HEK293 (cell line): ENCODE results near the gene CDC25A.

Source experiments
- CTCF ChIA-PET: fragments of 350-600 bp; formaldehyde crosslinking; extraction: SDS; loops from one replicate; lab custom pipeline; 2021; ENCODE audit warnings: antibody characterized with exemption; lab: Yijun Ruan, JAX
- POLR2A ChIA-PET: fragments of 300-600 bp; formaldehyde crosslinking; extraction: SDS; loops from one replicate; lab custom pipeline; 2020; ENCODE audit warnings: antibody characterized with exemption, inconsistent platforms; lab: Yijun Ruan, JAX
- H3K27ac ChIP-seq: fragments of 200-500 bp; sonication (Bioruptor generic); 2 replicates; pipeline ENCODE4 v1.5.1; 2014; ENCODE audit warnings: low read depth, low read length, control low read depth, inconsistent platforms; ENCODE audit errors: extremely low read depth
- H3K36me3 ChIP-seq, 2 experiments: fragments of 200-500 bp in 1 of 2; sonication (Bioruptor generic) in 1 of 2; 1 replicate in 1 of 2; 2 replicates in 1 of 2; pipeline ENCODE4 v1.5.1; 2014 to 2017; ENCODE audit warnings: inconsistent platforms in 2 of 2, low read length in 2 of 2; ENCODE audit not compliant: control insufficient read depth in 2 of 2, insufficient read depth in 1 of 2
- H3K4me1 ChIP-seq: fragments of 200-500 bp; sonication (Bioruptor generic); 2 replicates; pipeline ENCODE4 v1.5.1; 2014; ENCODE audit warnings: mild to moderate bottlenecking, low read length, inconsistent platforms; ENCODE audit not compliant: control insufficient read depth, insufficient read depth
- H3K4me3 ChIP-seq: 2 replicates; pipeline ENCODE4 v1.5.1; 2011; ENCODE audit warnings: low read depth, mild to moderate bottlenecking, control low read depth, low read length, moderate library complexity
- H3K9me3 ChIP-seq: fragments of 200-500 bp; sonication (Bioruptor generic); 2 replicates; pipeline ENCODE4 v1.5.1; 2014; ENCODE audit warnings: low read depth, low read length, inconsistent platforms; ENCODE audit not compliant: control insufficient read depth, insufficient read depth
- CTCF ChIP-seq: fragments of 450-650 bp; formaldehyde crosslinking; IDR thresholded peaks from 2 replicates; pipeline ENCODE4 v1.5.1; 2016; ENCODE audit warnings: missing biosample characterization, missing genetic modification characterization
- GLIS1 ChIP-seq: fragments of 450-650 bp; formaldehyde crosslinking; IDR thresholded peaks from 2 replicates; pipeline ENCODE4 v1.5.1; 2016; ENCODE audit warnings: missing biosample characterization, missing genetic modification characterization
- HOXA7 ChIP-seq: sonication (generic); formaldehyde crosslinking; IDR thresholded peaks from 2 replicates; pipeline ENCODE4 v1.8.1; 2022; ENCODE audit warnings: missing genetic modification reagents, borderline replicate concordance
- HOXC10 ChIP-seq: sonication (generic); formaldehyde crosslinking; IDR thresholded peaks from 2 replicates; pipeline ENCODE4 v1.8.1; 2023; ENCODE audit warnings: mild to moderate bottlenecking, missing genetic modification reagents
- IKZF3 ChIP-seq: fragments of 450-650 bp; IDR thresholded peaks from 2 replicates; pipeline ENCODE4 v1.5.0; 2018; ENCODE audit warnings: missing biosample characterization, mild to moderate bottlenecking, missing genetic modification characterization, moderate library complexity
- KLF16 ChIP-seq: fragments of 450-650 bp; formaldehyde crosslinking; IDR thresholded peaks from 2 replicates; pipeline ENCODE4 v1.5.1; 2017; ENCODE audit warnings: missing biosample characterization, missing genetic modification characterization
- PATZ1 ChIP-seq: fragments of 450-650 bp; formaldehyde crosslinking; IDR thresholded peaks from 2 replicates; pipeline ENCODE4 v1.5.1; 2016; ENCODE audit warnings: missing biosample characterization, missing genetic modification characterization
- PRDM2 ChIP-seq: fragments of 450-650 bp; formaldehyde crosslinking; IDR thresholded peaks from 2 replicates; pipeline ENCODE4 v1.5.1; 2016; ENCODE audit warnings: missing biosample characterization, missing genetic modification characterization, borderline replicate concordance
- ZBTB17 ChIP-seq: fragments of 450-650 bp; formaldehyde crosslinking; IDR thresholded peaks from 2 replicates; pipeline ENCODE4 v1.5.1; 2016; ENCODE audit warnings: missing biosample characterization, missing genetic modification characterization
- ZBTB6 ChIP-seq: fragments of 450-650 bp; formaldehyde crosslinking; IDR thresholded peaks from 2 replicates; pipeline ENCODE4 v1.5.1; 2017; ENCODE audit warnings: missing biosample characterization, missing genetic modification characterization
- ZEB2 ChIP-seq: fragments of 450-650 bp; formaldehyde crosslinking; IDR thresholded peaks from 2 replicates; pipeline ENCODE4 v1.5.1; 2016; ENCODE audit warnings: missing biosample characterization, missing genetic modification characterization
- ZIC2 ChIP-seq: fragments of 450-650 bp; formaldehyde crosslinking; IDR thresholded peaks from 2 replicates; pipeline ENCODE4 v1.5.1; 2016; ENCODE audit warnings: missing biosample characterization, missing genetic modification characterization
- ZNF114 ChIP-seq: fragments of 450-650 bp; formaldehyde crosslinking; IDR thresholded peaks from 2 replicates; pipeline ENCODE4 v1.5.0; 2017; ENCODE audit warnings: missing biosample characterization, missing genetic modification characterization
- ZNF239 ChIP-seq: fragments of 450-650 bp; formaldehyde crosslinking; IDR thresholded peaks from 2 replicates; pipeline ENCODE4 v1.5.1; 2016; ENCODE audit warnings: missing biosample characterization, missing genetic modification characterization
- ZNF292 ChIP-seq: fragments of 450-650 bp; formaldehyde crosslinking; IDR thresholded peaks from 2 replicates; pipeline ENCODE4 v1.5.1; 2016; ENCODE audit warnings: low read depth, missing biosample characterization, missing genetic modification characterization, borderline replicate concordance
- ZNF341 ChIP-seq: fragments of 450-650 bp; formaldehyde crosslinking; IDR thresholded peaks from 2 replicates; pipeline ENCODE4; 2016; ENCODE audit warnings: low read depth, missing biosample characterization, missing genetic modification characterization
- ZNF394 ChIP-seq: fragments of 450-650 bp; formaldehyde crosslinking; IDR thresholded peaks from 2 replicates; pipeline ENCODE4 v1.5.1; 2016; ENCODE audit warnings: missing biosample characterization, missing genetic modification characterization, mild to moderate bottlenecking, moderate library complexity, borderline replicate concordance
- ZNF426 ChIP-seq: fragments of 450-650 bp; formaldehyde crosslinking; IDR thresholded peaks from 2 replicates; pipeline ENCODE4 v1.5.1; 2017; ENCODE audit warnings: missing biosample characterization, missing genetic modification characterization, mild to moderate bottlenecking, inconsistent platforms, moderate library complexity
- ZNF48 ChIP-seq: fragments of 450-650 bp; formaldehyde crosslinking; IDR thresholded peaks from 2 replicates; pipeline ENCODE4 v1.5.1; 2016; ENCODE audit warnings: missing biosample characterization, missing genetic modification characterization
- ZNF561 ChIP-seq: fragments of 450-650 bp; IDR thresholded peaks from 2 replicates; pipeline ENCODE4 v1.5.1; 2018; ENCODE audit warnings: missing biosample characterization, missing genetic modification characterization, borderline replicate concordance
- ZNF571 ChIP-seq: fragments of 450-650 bp; formaldehyde crosslinking; IDR thresholded peaks from 2 replicates; pipeline ENCODE4 v1.5.0; 2017; ENCODE audit warnings: missing biosample characterization, missing genetic modification characterization
- ZNF654 ChIP-seq: fragments of 450-650 bp; formaldehyde crosslinking; IDR thresholded peaks from 2 replicates; pipeline ENCODE4 v1.5.1; 2016; ENCODE audit warnings: low read depth, missing biosample characterization, missing genetic modification characterization
- ZNF76 ChIP-seq: fragments of 450-650 bp; formaldehyde crosslinking; IDR thresholded peaks from 2 replicates; pipeline ENCODE4; 2016; ENCODE audit warnings: low read depth, missing biosample characterization, missing genetic modification characterization, borderline replicate concordance
- ZNF830 ChIP-seq: fragments of 450-650 bp; IDR thresholded peaks from 2 replicates; pipeline ENCODE4 v1.5.0; 2018; ENCODE audit warnings: missing biosample characterization, missing genetic modification characterization, low read depth, mild to moderate bottlenecking, moderate library complexity
- ZSCAN30 ChIP-seq: fragments of 450-650 bp; IDR thresholded peaks from 2 replicates; pipeline ENCODE4 v1.5.1; 2018; ENCODE audit warnings: missing biosample characterization, mild to moderate bottlenecking, missing genetic modification characterization, moderate library complexity

The CDC25A gene

GRCh38 chr3:48151058-48151806 is 37.0 kb downstream of the CDC25A start:
- H3K9me3 ChIP-seq: no peaks in the 10 kb centered on the region
- no peak for TF ChIP-seq ZNF239 (tag by site-specific recombination)
- peak; percentile 44; the same call in 1 of the 2 replicates for TF ChIP-seq ZNF341 (tag by site-specific recombination)
- 0 out of 2 replicates have a peak, but pooled peaks have one; percentile 43 for TF ChIP-seq IKZF3
- 0 out of 2 replicates have a peak, but pooled peaks have one; percentile 18 for TF ChIP-seq ZEB2
- peak; percentile 38; the same call in 1 of the 2 replicates for TF ChIP-seq ZNF394 (tag by site-specific recombination)
- TF ChIP-seq PATZ1 (tag by site-specific recombination): peak; percentile 64; the same call in 1 of the 2 replicates
- TF ChIP-seq ZNF830: no peak
- TF ChIP-seq ZBTB17 (tag by site-specific recombination): peak; percentile 83
- peak; percentile 79 for TF ChIP-seq CTCF (tag by site-specific recombination)
- peak; percentile 93 for TF ChIP-seq ZNF654 (tag by site-specific recombination)
- 0 out of 2 replicates have a peak, but pooled peaks have one; percentile 35 for TF ChIP-seq ZSCAN30 (tag by site-specific recombination)
- no peak for TF ChIP-seq ZNF76 (tag by site-specific recombination)
- TF ChIP-seq ZNF292: no peak
- no peak for TF ChIP-seq ZNF48 (tag by site-specific recombination)
- TF ChIP-seq HOXA7 (CRISPR knock-in tag): no peak
- TF ChIP-seq ZNF561: 0 out of 2 replicates have a peak, but pooled peaks have one; percentile 39
- TF ChIP-seq ZIC2: 0 out of 2 replicates have a peak, but pooled peaks have one; percentile 19
- no peak overlapping the region for H3K27ac ChIP-seq
- CTCF ChIA-PET: interaction anchor here (0.6 to 3.1 kb wide), 30 partner anchors 11 to 1349 kb away, joined by 3 to 37 read pairs (median 4); no protein-coding TSS in a partner anchor
- no peaks in the 10 kb centered on the region for H3K36me3 ChIP-seq
- H3K4me3 ChIP-seq: no peak overlapping the region
- no peaks in the 10 kb centered on the region for H3K4me1 ChIP-seq
- POLR2A ChIA-PET: interaction anchor here (0.7 to 2.8 kb wide), 4 partner anchors 63 to 483 kb away, joined by 3 to 22 read pairs (median 4); no protein-coding TSS in a partner anchor

GRCh38 chr3:48143992-48144391 is 44.2 kb downstream of the CDC25A start:
- Histone ChIP-seq H3K36me3 (no peaks in the 10 kb centered on the region), H3K27ac (no peak overlapping the region), H3K9me3 (no peaks in the 10 kb centered on the region), H3K4me3 (no peak overlapping the region), H3K4me1 (no peaks in the 10 kb centered on the region)
- ChIA-PET CTCF (no interaction called here), POLR2A (no interaction called here)
- TF ChIP-seq ZNF114 (no peak), KLF16 (tag by site-specific recombination) (no peak), HOXC10 (CRISPR knock-in tag) (no peak), ZIC2 (no peak), ZNF426 (no peak), GLIS1 (tag by site-specific recombination) (no peak), ZBTB6 (tag by site-specific recombination) (no peak), PRDM2 (tag by site-specific recombination) (no peak), ZNF571 (no peak)
